ENCODE measurements around the gene AGER. TPM values are rescaled to one million over a fixed set of nuclear protein-coding genes. Genes with fewer than 3 reads are reported as not detected.

AGER gene
- 1.4 and 1.6 TPM in 2 replicates for polyA plus RNA-seq (2011; rRNA removed)
- polyA plus RNA-seq (2012; cell fraction: cytosol; rRNA removed), result 1.4 and 1.7 TPM in 2 replicates
- 12.0 and 13.3 TPM in 2 replicates for polyA plus RNA-seq (2012; cell fraction: nucleus; rRNA removed)
- 1.4 to 2.4 TPM (median 2.1 TPM) in 3 replicates for polyA plus RNA-seq (2017; fragmentation: RNase III; extraction: RNeasy Plus Mini Kit Qiagen cat#74134 plus additional on column Dnase treatment)
- polyA minus RNA-seq (2011; rRNA and poly(A)+ RNA removed), result 0.54 and 0.62 TPM in 2 replicates

- ATAC-seq (no peak), FAIRE-seq (no peak)
- H3K27ac ChIP-seq, result peak within 1 kb of the TSS; percentile 56 to 61; a peak in 4 of 6 replicates
These were observed at the start of gene AGER for GRCh38 chr6:32184084-32184640. Gene AGER (minus strand): TSS chr6:32184253. CDS start chr6:32184222, 31 bp downstream.

GRCh38 chr6:32226434-32226833 lies 42.4 kb upstream of the AGER start:
- Histone ChIP-seq H3K4me1 (no peaks in the 10 kb centered on the region), H3K4me3 (no peak overlapping the region), H3K27ac (no peak overlapping the region), H3K4me2 (no peak overlapping the region), H3K9me3 (no peaks in the 10 kb centered on the region)
- ATAC-seq (no peak), DNase-seq (ENCODE audit: low read depth in 1 of 2, low spot score in 1 of 2) (no peak), FAIRE-seq (no peak)
- CTCF ChIA-PET, result no interaction called here
- WGBS (ENCODE audit: missing lambda C conversion rate), result 80% methylated on average over 7 of the region's 7 CpGs
- TF ChIP-seq KDM5A (IDR thresholded peaks at IDR 0.05) (no peak), FOSB (CRISPR knock-in tag; IDR thresholded peaks at IDR 0.05) (no peak), NR3C1 (IDR thresholded peaks at IDR 0.05) (no peak), MAZ (IDR thresholded peaks at IDR 0.05; ENCODE audit: borderline replicate concordance, low read depth, low read length) (no peak), RARB (CRISPR knock-in tag; IDR thresholded peaks at IDR 0.05) (no peak), HMGXB4 (CRISPR knock-in tag; IDR thresholded peaks at IDR 0.05; ENCODE audit: borderline replicate concordance) (no peak), SREBF2 (IDR thresholded peaks at IDR 0.05) (no peak), CBX8 (IDR thresholded peaks at IDR 0.05) (no peak), KDM1A (IDR thresholded peaks at IDR 0.05; ENCODE audit: low read depth) (no peak), HOXB13 (CRISPR knock-in tag; IDR thresholded peaks at IDR 0.05; ENCODE audit: low read depth) (no peak), ELK1 (IDR thresholded peaks at IDR 0.05; ENCODE audit: low read depth, low read length) (no peak), BHLHE40 (IDR thresholded peaks at IDR 0.05; ENCODE audit: low read depth, low read length) (no peak), NPAS2 (CRISPR knock-in tag; IDR thresholded peaks at IDR 0.05; ENCODE audit: borderline replicate concordance) (no peak), CTCF (IDR thresholded peaks at IDR 0.05) (no peak), NFE2L2 (conservative IDR thresholded peaks at IDR 0.05; ENCODE audit: low read length) (no peak), HOXA7 (CRISPR knock-in tag; IDR thresholded peaks at IDR 0.05) (no peak), TP53 (CRISPR knock-in tag; IDR thresholded peaks at IDR 0.05) (no peak)
- TF ChIP-seq, protein P1, sequence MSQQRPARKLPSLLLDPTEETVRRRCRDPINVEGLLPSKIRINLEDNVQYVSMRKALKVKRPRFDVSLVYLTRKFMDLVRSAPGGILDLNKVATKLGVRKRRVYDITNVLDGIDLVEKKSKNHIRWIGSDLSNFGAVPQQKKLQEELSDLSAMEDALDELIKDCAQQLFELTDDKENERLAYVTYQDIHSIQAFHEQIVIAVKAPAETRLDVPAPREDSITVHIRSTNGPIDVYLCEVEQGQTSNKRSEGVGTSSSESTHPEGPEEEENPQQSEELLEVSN (IDR thresholded peaks at IDR 0.05; ENCODE audit: borderline replicate concordance, low read depth), result no peak
- TF ChIP-seq, protein P2, sequence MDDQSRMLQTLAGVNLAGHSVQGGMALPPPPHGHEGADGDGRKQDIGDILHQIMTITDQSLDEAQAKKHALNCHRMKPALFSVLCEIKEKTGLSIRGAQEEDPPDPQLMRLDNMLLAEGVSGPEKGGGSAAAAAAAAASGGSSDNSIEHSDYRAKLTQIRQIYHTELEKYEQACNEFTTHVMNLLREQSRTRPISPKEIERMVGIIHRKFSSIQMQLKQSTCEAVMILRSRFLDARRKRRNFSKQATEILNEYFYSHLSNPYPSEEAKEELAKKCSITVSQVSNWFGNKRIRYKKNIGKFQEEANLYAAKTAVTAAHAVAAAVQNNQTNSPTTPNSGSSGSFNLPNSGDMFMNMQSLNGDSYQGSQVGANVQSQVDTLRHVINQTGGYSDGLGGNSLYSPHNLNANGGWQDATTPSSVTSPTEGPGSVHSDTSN (IDR thresholded peaks at IDR 0.05), result no peak
- POLR2A ChIA-PET, result no interaction called here

More at GRCh38 chr6:32184084-32184640, at the start of gene AGER:
- H3K4me2 ChIP-seq, result peak within 1 kb of the TSS; percentile 63
- TF ChIP-seq MAZ (IDR thresholded peaks at IDR 0.05; ENCODE audit: borderline replicate concordance, low read depth, low read length) (no peak), JUNB (IDR thresholded peaks at IDR 0.05) (no peak), EHF (CRISPR knock-in tag; IDR thresholded peaks at IDR 0.05) (no peak), RARB (CRISPR knock-in tag; IDR thresholded peaks at IDR 0.05) (no peak), JUN (IDR thresholded peaks at IDR 0.05) (peak in 1 of 2 experiments; percentile 26; a peak in 1 of 5 replicates), CEBPB (IDR thresholded peaks at IDR 0.05) (peak in 1 of 2 experiments; percentile 60; a peak in 1 of 4 replicates), HEYL (CRISPR knock-in tag; IDR thresholded peaks at IDR 0.05) (no peak)
- TF ChIP-seq, protein P2 (IDR thresholded peaks at IDR 0.05), result no peak
- no peaks in the 10 kb centered on the region for H3K9me3 ChIP-seq
- ChIA-PET POLR2A (no interaction called here), CTCF (no interaction called here)
- no peak for DNase-seq (ENCODE audit: low read depth in 1 of 2, low spot score in 1 of 2)
- WGBS (ENCODE audit: missing lambda C conversion rate), result 76% methylated on average over 6 of the region's 6 CpGs
- no peak within 1 kb of the TSS for H3K4me3 ChIP-seq
- peaks cover 33% of the 10 kb centered on the region for H3K4me1 ChIP-seq

All from A549 (cell line).